Suppressor macrophage treated with lipopolysaccharide for 1 hour (primary cell): ENCODE measurements around the gene RIMS3.
"Not testable (repeated sequence)": the region's sequence is repeated elsewhere in the genome, so short reads cannot be mapped to it uniquely, and the experiment has no call there.

Experiments
- DNase-seq, 3 donors: peaks; one replicate each; pipeline ENCODE4 v3.0.0-alpha.2; 2020 to 2022

The RIMS3 gene

DNA sequence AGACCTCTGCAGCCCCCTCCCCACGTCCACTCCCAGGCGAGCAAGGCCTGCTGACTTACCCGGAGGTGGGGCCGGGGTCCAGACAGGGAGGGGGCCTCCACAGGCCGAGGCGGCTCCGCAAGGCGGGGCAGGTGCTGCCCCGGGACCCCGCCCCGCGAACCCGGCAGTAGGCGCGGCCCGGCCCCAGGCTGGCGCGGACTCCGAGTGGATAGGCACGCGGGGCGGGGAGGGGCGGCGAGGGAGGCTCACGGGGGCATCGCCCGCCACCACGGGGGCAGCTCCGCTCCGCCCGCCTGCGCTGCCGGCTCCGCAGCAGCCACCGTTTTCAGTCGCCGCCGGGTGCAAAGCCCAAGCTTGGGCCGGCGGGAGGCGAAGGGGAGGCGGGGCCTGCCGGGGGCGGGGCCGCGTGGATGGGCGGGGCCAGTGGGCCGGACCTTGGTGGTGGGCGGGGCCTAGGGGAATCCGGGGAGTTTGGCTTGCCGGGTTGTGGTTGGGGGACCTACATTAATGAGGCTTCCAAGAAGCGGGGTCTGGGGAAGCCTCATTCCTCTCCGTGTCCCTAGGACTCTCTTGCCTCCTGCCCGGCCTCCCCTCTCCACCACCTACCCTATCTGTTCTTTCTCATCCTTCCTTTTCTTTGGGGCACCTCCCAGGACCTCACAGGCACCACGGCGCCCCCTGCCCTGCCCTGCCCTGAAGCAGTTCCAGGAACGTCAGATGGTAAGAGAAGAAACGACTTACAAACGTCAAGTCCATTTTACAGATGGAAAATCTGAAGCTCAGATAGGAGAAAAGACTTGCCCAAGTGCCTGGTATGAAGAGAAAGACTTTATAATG, at the start of gene RIMS3:
TSS of gene RIMS3 (minus strand) at position 348 of the 837 bp plus-strand sequence. CDS start 23,757 bp downstream, outside the sequence.
- DNase-seq: peak; percentile 83 to 94 (median 90)

DNA sequence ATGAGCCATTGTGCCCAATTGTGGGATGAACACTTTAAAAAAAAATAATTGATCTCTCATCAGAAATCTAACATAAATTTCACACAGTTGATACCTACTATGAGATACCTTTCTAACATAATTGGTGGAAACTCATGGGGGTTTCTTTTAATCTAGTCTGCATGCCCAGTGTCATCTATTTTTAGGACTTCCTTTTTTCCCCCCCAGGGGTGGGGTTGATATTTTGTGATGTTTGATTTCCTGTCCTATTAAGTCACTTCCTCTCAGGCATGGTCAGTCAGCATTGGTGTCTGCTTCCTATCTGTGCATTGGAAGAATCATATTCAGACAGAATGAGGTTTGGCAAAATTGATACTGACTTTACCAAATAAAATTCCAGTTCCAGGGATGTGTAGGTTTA, 47.5 kb upstream of the RIMS3 start:
- peak; percentile 68 to 81 (median 78) for DNase-seq

DNA sequence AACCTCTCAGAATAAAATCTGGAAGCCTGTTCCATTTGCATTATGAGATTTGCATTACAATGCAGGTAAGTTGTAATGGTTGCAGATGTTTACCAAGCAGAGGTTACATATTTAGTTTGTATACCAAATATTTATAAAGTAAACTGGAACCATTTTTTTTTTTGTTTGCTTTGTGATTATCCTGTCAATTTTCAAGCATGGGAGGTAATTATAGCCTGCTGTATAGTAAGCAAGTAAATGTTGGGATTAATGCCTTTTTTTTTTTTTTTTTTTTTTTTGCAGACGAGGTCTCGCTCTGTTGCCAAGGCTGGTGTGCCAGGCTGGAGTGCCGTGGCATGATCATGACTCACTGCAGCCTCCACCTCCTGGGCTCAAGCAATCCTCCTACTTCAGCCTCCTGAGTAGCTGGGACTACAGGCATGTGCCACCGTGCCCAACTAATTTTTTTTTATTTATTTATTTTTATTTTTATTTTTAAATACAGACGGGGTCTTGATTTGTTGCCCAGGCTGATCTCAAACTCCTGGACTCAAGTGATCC, 47.0 kb upstream of the RIMS3 start:
- no peak for DNase-seq

DNA sequence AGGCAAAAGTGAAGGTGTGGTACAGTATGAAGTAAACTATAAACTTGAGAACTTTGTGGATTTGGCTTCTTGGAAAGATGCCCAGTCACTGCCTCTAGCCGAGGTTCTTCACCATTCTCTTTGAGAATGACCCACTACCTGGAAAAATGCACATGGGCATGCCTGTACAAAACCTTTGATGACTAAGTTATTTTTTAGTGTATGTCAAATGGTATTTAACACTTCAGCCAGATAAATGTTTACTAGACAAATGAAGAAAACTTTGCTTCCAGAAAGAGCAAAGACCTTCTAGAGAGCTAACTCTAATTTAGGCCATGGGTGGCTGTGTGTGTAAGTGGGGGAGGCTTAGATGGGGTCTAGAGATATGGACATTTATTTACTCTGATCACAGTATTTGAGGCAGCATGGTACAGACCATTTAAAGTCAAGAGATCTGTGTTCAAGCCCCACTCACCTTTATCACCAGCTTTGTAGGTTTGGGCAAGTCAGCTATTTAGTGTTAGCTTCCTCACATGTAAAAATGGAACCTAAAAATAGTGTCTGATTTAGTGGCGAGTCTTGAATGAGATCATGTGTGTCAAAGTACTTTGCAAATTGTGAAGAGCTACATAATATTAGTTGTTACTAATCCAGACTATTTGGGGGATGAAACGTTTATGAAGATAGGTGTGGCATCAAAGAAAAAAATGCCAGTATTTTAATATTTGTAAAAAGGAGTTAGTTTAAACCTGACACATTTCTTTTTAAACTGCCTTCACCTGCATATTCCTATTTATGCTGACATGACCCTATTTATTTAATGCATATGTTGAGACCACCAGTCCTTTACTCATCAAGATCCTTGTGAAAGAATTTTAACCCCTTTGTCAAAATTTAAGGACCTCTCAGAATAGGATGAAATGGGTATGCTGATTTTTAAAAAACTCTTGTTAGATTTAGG, 46.3 kb upstream of the RIMS3 start:
- DNase-seq: peak in 1 of 3 donors; percentile 55

DNA sequence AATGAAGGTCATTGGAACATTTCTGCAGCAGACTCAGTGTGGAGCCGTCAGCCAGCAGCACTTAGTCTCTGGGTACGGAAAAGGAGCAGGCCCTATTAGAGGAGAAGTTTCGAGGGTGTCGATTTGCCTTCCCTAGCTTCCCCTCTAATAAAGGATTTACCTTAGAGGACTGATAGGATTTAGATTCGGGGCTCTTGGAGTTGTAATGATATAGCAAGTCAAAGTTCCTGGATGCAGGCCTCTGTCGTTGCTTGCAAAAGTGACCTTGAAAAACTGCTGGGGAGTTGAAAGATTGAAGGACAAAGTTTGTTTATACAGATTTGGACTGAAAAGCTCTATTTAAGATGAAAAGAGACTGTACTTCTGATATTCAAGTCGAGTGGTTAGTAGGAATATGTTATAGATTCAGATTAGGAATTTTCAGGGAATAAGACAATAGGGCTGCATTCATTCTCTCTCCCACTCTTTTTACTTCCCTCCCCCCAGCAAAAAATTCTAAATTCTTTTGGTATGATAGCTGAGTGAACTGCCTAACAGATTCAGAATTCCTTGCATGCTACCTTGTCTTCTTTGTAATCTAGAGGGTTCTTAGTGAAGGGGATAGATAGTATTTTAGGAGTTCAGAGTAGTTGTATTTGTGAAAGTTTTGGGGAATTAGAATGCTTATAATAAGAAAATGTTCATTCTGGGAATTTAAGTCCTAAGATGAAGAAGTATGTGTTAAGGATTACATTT, 45.3 kb upstream of the RIMS3 start:
- no peak for DNase-seq

DNA sequence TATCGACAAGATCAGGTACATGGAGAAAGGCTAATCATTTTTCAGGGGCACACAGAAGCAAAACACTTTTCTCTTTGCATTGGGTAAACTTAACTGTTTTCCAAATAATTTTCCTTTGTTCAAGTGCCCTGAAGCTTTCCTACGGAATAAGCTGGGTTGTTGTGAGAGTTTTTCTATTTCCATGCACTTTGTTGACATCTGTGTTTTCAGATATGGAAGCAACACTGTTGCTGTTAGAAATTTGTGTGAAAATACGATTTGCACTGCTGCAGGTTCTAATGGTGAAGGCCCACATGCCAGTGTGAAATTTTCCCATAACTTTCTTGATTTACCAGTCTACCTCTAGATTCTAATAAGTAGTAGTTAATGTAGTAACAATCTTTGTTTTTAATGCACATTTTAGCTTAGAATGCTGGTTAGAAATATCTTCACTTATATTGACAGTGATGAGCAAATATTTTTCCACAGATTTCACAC, 44.4 kb upstream of the RIMS3 start:
- DNase-seq: no peak

DNA sequence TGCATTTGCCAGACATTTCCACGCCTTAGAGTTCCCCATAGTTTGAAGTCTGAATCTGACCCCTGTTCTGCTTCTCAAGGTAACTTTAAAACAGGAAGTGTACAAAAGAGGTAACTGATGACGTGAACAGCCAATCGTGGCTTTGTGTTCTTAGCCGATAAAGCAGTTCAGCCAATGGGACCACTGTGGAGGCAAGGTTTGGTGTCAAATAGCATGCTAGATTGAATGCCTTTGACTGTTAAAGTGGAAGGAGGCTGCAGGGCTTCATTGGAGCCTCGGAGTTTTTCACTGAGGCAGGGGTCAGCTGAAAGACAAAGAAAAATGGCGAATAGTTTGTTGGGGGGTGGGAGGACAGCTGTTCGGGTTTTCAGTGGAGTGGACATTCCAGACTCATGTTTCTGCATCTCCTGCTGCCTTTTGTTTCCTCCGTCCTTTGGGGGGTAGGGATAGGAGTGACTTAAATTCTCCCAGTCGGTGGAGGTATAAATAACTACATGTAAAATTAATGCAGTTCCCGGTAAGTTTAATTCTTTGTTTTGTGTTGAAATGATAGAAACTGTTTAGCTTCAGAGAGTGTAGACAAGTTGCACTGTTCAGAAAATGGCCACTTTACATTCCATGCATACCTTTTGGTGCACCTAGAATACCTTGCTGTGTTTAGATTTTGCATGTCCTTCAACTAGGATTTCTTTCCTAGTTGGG, 43.8 kb upstream of the RIMS3 start:
- peak; percentile 47 to 74 (median 65) for DNase-seq

DNA sequence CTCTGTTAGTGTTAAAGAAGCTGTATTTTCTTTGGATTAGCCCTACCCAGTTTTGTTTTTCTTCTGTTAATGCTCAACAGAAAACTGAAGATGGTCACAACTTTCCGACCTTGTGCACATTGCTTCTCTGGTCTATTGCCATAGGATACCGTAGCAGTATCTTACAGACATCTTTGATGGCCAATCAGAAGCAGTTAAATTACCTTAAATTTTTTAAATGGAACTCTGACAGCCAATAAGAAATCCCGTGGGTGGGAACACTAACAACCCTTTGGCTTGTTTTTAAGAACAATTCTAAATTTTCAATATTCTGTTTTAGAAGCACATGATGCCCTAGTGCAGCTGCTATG, 43.2 kb upstream of the RIMS3 start:
- DNase-seq: peak in 1 of 3 donors; percentile 38

DNA sequence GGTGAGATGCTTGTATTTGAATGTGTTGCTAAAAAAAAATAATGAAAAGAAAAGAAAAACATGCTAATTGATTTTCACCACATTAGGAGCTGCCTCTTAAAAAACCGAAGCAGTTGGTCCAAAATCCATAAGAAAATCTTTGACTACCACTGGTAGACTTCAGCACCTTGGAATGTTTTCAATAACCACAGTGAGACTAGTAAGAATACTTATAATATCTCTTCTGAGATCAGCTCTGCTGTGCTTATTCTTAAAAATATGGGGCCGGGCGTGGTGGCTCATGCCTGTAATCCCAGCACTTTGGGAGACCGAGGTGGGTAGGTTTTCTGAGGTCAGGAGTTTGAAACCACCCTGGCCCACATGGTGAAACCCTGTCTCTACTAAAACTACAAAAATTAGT, 41.1 kb upstream of the RIMS3 start:
- no peak for DNase-seq

DNA sequence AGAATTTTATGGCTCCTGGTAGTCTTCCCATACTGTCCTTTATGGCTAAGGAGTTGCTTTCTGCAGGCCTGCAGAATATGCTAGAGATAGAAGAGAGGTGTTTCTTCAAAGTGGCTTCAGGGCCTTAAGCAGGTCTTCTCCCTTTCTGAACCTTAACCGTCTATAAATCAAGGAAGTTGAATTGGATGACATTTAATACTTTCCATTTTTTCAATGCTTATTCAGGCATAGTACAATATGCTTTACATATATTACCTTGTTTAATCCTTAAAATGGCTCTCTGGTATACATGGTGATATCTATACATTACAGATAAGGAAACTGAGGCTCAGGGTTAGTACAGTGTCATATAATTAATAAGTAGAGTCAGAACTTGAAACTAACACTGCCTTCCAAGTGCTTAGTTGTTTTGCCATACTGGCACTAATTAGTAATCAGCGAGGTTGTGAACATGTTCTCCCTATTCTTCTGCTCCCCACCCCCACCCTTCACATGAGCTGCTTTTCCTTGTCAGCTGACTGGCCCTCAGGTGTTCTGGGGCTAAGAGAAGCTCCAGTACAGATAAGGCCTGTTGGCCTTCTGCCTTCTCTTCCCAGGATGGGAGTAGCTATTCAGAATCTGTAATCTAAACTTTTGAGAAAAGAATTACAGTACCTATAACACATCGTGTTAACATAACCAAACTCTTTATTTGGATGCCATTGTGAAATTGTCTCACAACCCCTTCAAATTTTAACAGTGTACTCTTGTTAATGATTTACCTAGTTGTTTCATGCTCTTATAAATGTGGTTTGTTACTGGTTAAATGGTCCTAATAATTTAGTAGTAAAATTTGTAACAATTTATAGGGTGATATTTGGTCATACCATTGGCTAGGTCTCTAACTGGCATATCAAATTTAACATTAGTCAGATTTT, 39.6 kb upstream of the RIMS3 start:
- no peak for DNase-seq

DNA sequence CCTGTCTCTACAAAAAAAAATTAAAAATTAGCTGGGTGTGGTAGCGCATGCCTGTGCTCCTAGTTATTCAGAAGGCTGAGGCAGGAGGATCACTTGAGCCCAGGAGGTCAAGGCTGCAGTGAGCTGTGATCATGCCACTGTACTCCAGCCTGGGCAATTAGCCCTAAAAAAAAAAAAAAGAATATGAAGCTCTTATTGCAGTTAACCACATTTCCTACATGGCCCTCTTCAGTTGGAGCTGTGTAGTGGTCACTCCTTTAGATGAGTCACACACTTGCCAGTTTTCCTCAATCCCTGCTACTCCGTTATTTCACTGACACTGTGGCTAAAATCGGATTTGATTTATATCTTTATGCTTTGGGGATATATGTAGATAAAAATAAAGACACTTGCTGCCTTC, 37.8 kb upstream of the RIMS3 start:
- DNase-seq: peak; percentile 42 to 65 (median 58)

DNA sequence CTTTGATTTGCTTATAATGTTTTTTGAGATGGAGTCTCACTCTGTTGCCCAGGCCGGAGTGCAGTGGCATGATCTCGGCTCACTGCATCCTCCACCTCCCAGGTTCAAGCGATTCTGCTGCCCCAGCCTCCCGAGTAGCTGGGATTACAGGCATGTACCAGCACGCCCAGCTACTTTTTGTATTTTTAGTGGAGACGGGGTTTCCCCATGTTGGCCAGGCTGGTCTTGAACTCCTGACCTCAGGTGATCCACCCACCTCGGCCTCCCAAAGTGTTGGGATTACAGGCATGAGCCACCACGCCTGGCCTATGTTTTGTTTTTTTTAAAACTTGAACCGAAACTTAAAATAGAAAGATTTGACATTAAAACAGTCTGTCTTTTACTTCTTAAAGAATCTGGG, 37.3 kb upstream of the RIMS3 start:
- DNase-seq: not testable (repeated sequence)

DNA sequence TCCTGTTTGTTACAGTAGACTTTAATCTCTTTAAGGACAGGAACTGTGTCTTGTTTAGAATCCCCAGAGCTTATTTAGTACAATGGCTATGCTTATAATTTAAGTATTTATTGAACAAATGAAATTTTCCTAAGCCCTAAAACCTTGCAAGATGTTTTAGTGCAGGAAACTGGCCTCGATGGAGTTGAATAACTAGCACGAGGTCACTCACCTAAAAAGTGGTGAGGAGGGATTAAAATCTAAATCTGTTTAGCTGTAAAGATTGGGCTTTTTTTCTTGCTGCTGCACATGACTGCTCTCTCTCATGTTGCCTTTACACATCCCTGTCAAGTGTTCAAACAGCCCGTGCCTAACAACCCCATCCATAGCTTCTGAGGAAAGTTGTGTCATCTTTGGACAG, 36.2 kb upstream of the RIMS3 start:
- DNase-seq: no peak

DNA sequence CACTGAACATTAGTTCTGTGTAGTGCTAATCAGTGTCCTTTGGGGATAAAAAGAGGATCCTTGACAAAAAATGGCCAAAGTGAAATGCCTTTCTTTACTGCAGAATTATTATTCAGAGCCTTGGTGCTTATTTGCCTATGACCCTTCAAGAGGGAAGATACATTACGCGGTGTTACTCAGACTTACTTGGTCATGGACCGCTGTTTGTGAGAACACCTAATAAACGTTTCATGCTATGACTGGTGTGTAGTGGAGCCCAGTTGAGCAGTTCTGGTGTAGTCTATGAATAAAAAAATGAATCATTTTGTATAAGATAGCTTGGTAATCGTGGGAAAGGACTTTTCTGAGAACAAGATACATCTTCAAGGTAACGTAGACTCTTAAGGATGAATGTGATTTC, 34.3 kb upstream of the RIMS3 start:
- peak in 1 of 3 donors; percentile 38 for DNase-seq

DNA sequence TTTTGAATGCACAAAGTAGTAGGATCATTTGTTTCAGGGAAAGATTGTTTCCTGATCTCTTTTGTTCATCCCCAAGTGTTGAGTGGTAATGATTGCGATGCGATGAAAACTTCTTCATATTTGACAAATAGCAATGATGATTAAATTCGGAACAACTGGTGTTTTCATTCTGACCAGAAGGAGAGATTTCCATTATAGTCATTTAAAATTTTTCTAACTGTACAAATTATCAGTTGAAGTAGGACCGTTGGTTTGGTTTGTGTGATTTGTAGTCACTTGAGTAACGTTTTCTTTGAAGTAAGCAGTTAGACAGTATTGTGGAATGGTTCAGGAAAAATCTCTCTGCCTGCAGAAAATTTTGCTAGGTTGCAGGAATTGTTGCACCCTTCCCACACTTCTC, 32.0 kb upstream of the RIMS3 start:
- DNase-seq: no peak

DNA sequence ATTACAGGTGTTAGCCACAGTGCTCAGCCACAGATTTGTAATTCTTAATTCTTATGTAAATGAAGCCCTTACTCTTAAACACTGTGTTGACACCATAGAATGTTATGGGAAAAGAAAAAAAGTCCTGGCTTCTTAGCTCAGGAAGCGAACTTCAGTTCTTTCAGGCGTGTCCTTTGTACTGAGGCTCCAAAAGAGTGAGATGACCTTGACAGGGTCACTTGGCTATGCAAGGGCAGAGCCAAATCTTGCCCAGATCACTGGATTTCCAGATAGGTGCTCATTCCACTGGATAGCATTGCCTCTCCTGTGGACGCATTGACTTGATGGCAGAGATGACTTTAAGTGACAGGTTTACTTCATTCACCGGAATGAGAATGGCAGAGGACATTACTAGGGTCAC, 30.8 kb upstream of the RIMS3 start:
- DNase-seq: no peak

DNA sequence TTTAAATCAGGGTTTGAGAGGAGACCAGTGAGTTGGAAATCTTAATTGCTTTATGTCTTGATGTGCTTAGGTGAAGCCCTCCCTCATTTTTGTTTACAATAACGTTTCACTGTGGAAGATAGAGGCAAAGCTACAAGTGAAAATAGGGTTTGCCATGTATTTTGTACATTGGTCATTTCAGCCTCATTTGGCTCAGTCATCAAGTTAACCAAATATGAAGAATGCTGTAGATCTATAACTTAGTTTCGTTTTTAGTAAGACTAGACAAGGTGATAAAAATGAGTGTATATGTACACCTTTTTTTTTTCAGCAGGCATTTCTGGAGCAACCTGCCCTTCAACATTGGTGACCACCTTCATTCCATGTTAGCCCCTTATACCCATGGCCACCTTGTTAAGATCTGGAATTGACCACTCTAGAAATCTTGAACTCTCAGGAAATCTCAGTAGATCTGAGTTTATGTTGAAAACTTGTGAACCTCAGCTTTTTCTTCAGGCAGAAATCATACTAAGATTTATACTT, 28.9 kb upstream of the RIMS3 start:
- DNase-seq: no peak

DNA sequence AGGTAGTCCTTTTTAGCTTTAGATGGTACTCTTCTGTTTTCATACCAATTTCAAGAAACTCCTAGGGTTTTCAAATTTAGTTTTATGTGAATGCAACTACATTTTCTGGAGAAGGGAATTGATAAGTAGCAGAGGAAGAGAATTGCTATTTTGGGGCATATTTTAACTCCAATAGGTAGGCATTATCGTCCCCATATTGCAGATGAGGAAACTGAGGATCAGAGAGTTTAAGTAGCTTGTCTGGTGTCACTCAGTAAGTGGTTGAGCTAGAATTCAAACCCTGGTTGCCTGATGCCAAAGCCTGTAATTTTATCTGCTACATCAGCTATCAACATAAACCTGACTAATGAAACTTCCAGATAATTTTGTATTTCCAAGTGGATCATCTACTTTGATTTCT, 27.9 kb upstream of the RIMS3 start:
- DNase-seq: no peak

DNA sequence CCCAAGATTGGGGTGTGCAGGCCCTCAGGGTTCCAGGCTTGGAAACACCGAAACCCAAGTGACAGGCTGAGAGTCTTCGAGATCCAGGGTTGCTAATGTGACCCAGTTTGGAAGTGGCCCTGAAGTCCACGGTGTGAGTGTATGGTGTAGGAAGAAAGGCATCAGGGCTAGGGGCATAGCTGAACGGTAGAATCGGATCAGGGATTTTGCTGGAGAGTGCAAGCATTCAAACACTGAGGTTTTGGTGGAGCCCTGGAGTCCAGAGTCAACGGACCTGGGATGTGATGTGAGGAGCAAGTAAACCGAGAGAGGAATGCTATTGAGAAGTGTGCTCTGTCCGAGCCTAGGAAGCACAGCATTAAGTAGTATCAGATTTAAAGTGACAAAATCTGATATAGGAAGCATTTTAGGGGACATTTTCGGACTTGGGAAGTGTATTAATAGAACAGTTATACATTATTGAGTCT, 27.0 kb upstream of the RIMS3 start:
- peak in 1 of 3 donors; percentile 11 for DNase-seq
